A549 (cell line): Measurements from ENCODE around the gene ANTXR2. TPM values are rescaled to one million over a fixed set of nuclear protein-coding genes. Genes with fewer than 3 reads are reported as not detected.

Source experiments
- ATAC-seq, 2 experiments: fragments of 200-7000 bp in 1 of 2; fragments of >200 bp in 1 of 2; cut with Nextera tagmentation in 1 of 2; cut with Tn5 transposase in 1 of 2; 3 replicates each; pipeline versions ENCODE4 v1.8.0 to v1.9.1; 2018 to 2020; ENCODE audit warnings: mild to moderate bottlenecking in 1 of 2, moderate library complexity in 1 of 2
- CTCF ChIA-PET: fragments of 300-600 bp; sonication (Branson Sonifier 250); formaldehyde crosslinking; extraction: SDS; loops from one replicate; lab custom pipeline; 2021; ENCODE audit warnings: antibody characterized with exemption, inconsistent platforms; lab: Yijun Ruan, JAX
- POLR2A ChIA-PET: fragments of 350-600 bp; formaldehyde crosslinking; extraction: SDS; loops from one replicate; lab custom pipeline; 2021; ENCODE audit warnings: antibody characterized with exemption, inconsistent platforms; lab: Yijun Ruan, JAX
- DNase-seq, 2 experiments: peaks; one replicate each; pipeline versions ENCODE4 v3.0.0 to v3.0.0-alpha.2; 2011 to 2016; ENCODE audit warnings: low read depth in 1 of 2, low spot score in 1 of 2
- FAIRE-seq: peaks from 2 replicates; lab custom pipeline; 2011; peaks lifted over from hg19 to GRCh38; lab: Jason Lieb, UNC
- H3K27ac ChIP-seq, 2 experiments: fragments of >200 bp; sonication (Bioruptor Twin); formaldehyde crosslinking; 3 replicates each; pipeline ENCODE4 v1.5.1; 2016 to 2017
- H3K4me1 ChIP-seq: fragments of >200 bp; sonication (Bioruptor Twin); formaldehyde crosslinking; 3 replicates; pipeline ENCODE4 v1.6.1; 2016
- H3K4me2 ChIP-seq: fragments of >200 bp; sonication (Bioruptor Twin); formaldehyde crosslinking; 3 replicates; pipeline ENCODE4 v1.6.1; 2016
- H3K4me3 ChIP-seq: fragments of >200 bp; sonication (Bioruptor Twin); formaldehyde crosslinking; 3 replicates; pipeline ENCODE4 v1.5.1; 2016
- H3K9me3 ChIP-seq: fragments of >200 bp; sonication (Bioruptor Twin); formaldehyde crosslinking; 3 replicates; pipeline ENCODE4 v1.6.1; 2016
- CBX2 ChIP-seq: fragments of 200-600 bp; sonication (generic); IDR thresholded peaks from 2 replicates; pipeline ENCODE4 v1.6.1; 2016; ENCODE audit warnings: low read depth, mild to moderate bottlenecking, borderline replicate concordance
- CEBPB ChIP-seq, 2 experiments: fragments of >200 bp in 1 of 2; sonication (Bioruptor Twin) in 1 of 2; formaldehyde crosslinking in 1 of 2; IDR thresholded peaks; 2 replicates each; pipeline ENCODE4 v1.6.1; 2012 to 2016
- E2F6 ChIP-seq: IDR thresholded peaks from 2 replicates; pipeline ENCODE4 v1.6.1; 2012; ENCODE audit warnings: low read depth, borderline replicate concordance
- EHF ChIP-seq: fragments of 250-450 bp; sonication (Bioruptor Pico); IDR thresholded peaks from 2 replicates; pipeline ENCODE4 v1.5.0; 2020; ENCODE audit warnings: mild to moderate bottlenecking
- EHMT2 ChIP-seq: fragments of 200-600 bp; sonication (generic); IDR thresholded peaks from 2 replicates; pipeline ENCODE4 v1.6.1; 2016; ENCODE audit warnings: antibody characterized with exemption, low read depth, mild to moderate bottlenecking, moderate library complexity
- FOSB ChIP-seq: fragments of 250-450 bp; sonication (Bioruptor Pico); IDR thresholded peaks from 2 replicates; pipeline ENCODE4 v1.5.0; 2020; ENCODE audit warnings: mild to moderate bottlenecking, moderate library complexity
- GATA3 ChIP-seq: IDR thresholded peaks from 2 replicates; pipeline ENCODE4 v1.6.1; 2012; ENCODE audit warnings: borderline replicate concordance
- HOXB5 ChIP-seq: fragments of 250-450 bp; sonication (Bioruptor Pico); IDR thresholded peaks from 2 replicates; pipeline ENCODE4 v1.5.0; 2020; ENCODE audit warnings: mild to moderate bottlenecking, moderate library complexity
- JUNB ChIP-seq: fragments of >200 bp; sonication (Bioruptor Twin); formaldehyde crosslinking; IDR thresholded peaks from 2 replicates; pipeline ENCODE4 v1.6.1; 2016
- KDM5A ChIP-seq: fragments of 200-600 bp; sonication (generic); IDR thresholded peaks from 2 replicates; pipeline ENCODE4 v1.6.1; 2016; ENCODE audit warnings: antibody characterized with exemption, mild to moderate bottlenecking
- MYC ChIP-seq: IDR thresholded peaks from 2 replicates; pipeline ENCODE4 v1.6.1; 2012; ENCODE audit warnings: mild to moderate bottlenecking, inconsistent platforms, low read length, improper control_type of control experiment, borderline replicate concordance
- NFE2L2 ChIP-seq: fragments of 150-350 bp; conservative IDR thresholded peaks from 2 replicates; pipeline ENCODE4 v1.6.1; 2014; ENCODE audit warnings: low read length
- NPAS2 ChIP-seq: fragments of 250-450 bp; sonication (Bioruptor Pico); IDR thresholded peaks from 2 replicates; pipeline ENCODE4 v1.8.0; 2022; ENCODE audit warnings: mild to moderate bottlenecking, moderate library complexity, borderline replicate concordance
- PHF8 ChIP-seq: fragments of 200-600 bp; sonication (generic); IDR thresholded peaks from 2 replicates; pipeline ENCODE4 v1.6.1; 2016; ENCODE audit warnings: low read depth, mild to moderate bottlenecking, antibody characterized with exemption, moderate library complexity, borderline replicate concordance
- POLR2AphosphoS2 ChIP-seq: conservative IDR thresholded peaks from 2 replicates; pipeline ENCODE4 v1.6.1; 2012; ENCODE audit warnings: low read length, improper control_type of control experiment, inconsistent platforms
- RAD21 ChIP-seq, 2 experiments: fragments of >200 bp in 1 of 2; sonication (Bioruptor Twin) in 1 of 2; formaldehyde crosslinking in 1 of 2; IDR thresholded peaks in 1 of 2; conservative IDR thresholded peaks in 1 of 2; 2 replicates in 1 of 2; 3 replicates in 1 of 2; pipeline ENCODE4 v1.6.1; 2012 to 2018; ENCODE audit warnings: inconsistent platforms in 1 of 2
- REST ChIP-seq: fragments of 200-600 bp; sonication (generic); IDR thresholded peaks from 2 replicates; pipeline ENCODE4 v1.6.1; 2016; ENCODE audit warnings: antibody characterized with exemption, mild to moderate bottlenecking, moderate library complexity
- RNF2 ChIP-seq: fragments of 200-600 bp; sonication (generic); IDR thresholded peaks from 2 replicates; pipeline ENCODE4 v1.6.1; 2016; ENCODE audit warnings: low read depth, mild to moderate bottlenecking, antibody characterized with exemption, moderate library complexity, borderline replicate concordance
- SMC3 ChIP-seq: fragments of >200 bp; sonication (Bioruptor Twin); formaldehyde crosslinking; IDR thresholded peaks from 3 replicates; pipeline ENCODE4 v1.6.1; 2018; ENCODE audit warnings: inconsistent platforms
- SREBF2 ChIP-seq: fragments of 450-650 bp; IDR thresholded peaks from 2 replicates; pipeline ENCODE4 v1.6.1; 2014; ENCODE audit warnings: mild to moderate bottlenecking, moderate library complexity
- TP53 ChIP-seq: fragments of 250-450 bp; sonication (Bioruptor Pico); IDR thresholded peaks from 2 replicates; pipeline ENCODE4 v1.5.0; 2021; ENCODE audit warnings: mild to moderate bottlenecking, moderate library complexity
- ZC3H11A ChIP-seq: fragments of 450-650 bp; IDR thresholded peaks from 2 replicates; pipeline ENCODE4 v1.6.1; 2014; ENCODE audit warnings: antibody characterized with exemption, mild to moderate bottlenecking
- ZFP36 ChIP-seq: fragments of 450-650 bp; IDR thresholded peaks from 2 replicates; pipeline ENCODE4 v1.6.1; 2014; ENCODE audit warnings: borderline replicate concordance; ENCODE audit not compliant: partially characterized antibody
- ZNF302 ChIP-seq: fragments of 250-450 bp; sonication (Bioruptor Pico); IDR thresholded peaks from 2 replicates; pipeline ENCODE4 v1.9.0; 2021; ENCODE audit warnings: inconsistent platforms, mild to moderate bottlenecking, moderate library complexity
- WGBS: methylation state at CpG from one replicate; pipeline ENCODE4 v1.1.6; 2017; ENCODE audit errors: missing lambda C conversion rate; 5-methylcytosine and 5-hydroxymethylcytosine counted together
- polyA plus RNA-seq, 4 experiments: library from polyadenylated mRNA; depleted of rRNA in 3 of 4; stranded (reverse); fragments of >200 nt; fragmentation: RNase III in 1 of 4; extraction: RNeasy Plus Mini Kit Qiagen cat#74134 plus additional on column Dnase treatment in 1 of 4; gene quantifications; 2 replicates in 3 of 4; 3 replicates in 1 of 4; pipeline ENCODE4 v1.2.3, GENCODE V29; 2011 to 2017
- TF ChIP-seq, protein P1 (sequence below): fragments of >200 bp; sonication (Bioruptor Twin); formaldehyde crosslinking; IDR thresholded peaks from 3 replicates; pipeline ENCODE4 v1.6.1; 2016
- TF ChIP-seq, protein P2 (sequence below): fragments of >200 bp; sonication (Bioruptor Twin); formaldehyde crosslinking; IDR thresholded peaks from 2 replicates; pipeline ENCODE4 v1.6.1; 2016

The ANTXR2 gene
- polyA plus RNA-seq, 2 of the 4 experiments (the other 2 are of a cell fraction), result 2.3 to 3.0 TPM

- no peak overlapping the region for H3K4me3 ChIP-seq
- H3K4me1 ChIP-seq, result no peaks in the 10 kb centered on the region
- no peak for TF ChIP-seq CEBPB (IDR thresholded peaks at IDR 0.05)
- no peak for TF ChIP-seq E2F6
- TF ChIP-seq, protein P1, sequence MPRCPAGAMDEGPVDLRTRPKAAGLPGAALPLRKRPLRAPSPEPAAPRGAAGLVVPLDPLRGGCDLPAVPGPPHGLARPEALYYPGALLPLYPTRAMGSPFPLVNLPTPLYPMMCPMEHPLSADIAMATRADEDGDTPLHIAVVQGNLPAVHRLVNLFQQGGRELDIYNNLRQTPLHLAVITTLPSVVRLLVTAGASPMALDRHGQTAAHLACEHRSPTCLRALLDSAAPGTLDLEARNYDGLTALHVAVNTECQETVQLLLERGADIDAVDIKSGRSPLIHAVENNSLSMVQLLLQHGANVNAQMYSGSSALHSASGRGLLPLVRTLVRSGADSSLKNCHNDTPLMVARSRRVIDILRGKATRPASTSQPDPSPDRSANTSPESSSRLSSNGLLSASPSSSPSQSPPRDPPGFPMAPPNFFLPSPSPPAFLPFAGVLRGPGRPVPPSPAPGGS, result no peak
- no peak for TF ChIP-seq HOXB5
- TF ChIP-seq FOSB (CRISPR knock-in tag), result no peak
- TF ChIP-seq MYC, result no peak
- TF ChIP-seq ZFP36, result no peak
- TF ChIP-seq, protein P2, sequence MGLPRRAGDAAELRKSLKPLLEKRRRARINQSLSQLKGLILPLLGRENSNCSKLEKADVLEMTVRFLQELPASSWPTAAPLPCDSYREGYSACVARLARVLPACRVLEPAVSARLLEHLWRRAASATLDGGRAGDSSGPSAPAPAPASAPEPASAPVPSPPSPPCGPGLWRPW, result no peak
- no peak for TF ChIP-seq NPAS2 (CRISPR knock-in tag)
- no peak for TF ChIP-seq PHF8
- no peak for TF ChIP-seq ZNF302 (CRISPR knock-in tag)
- no peak for TF ChIP-seq SREBF2
- TF ChIP-seq, all 56 proteins: peak for 0
- peak in 1 of 2 experiments; percentile 4 for DNase-seq
- H3K4me2 ChIP-seq, result peak overlapping the region; percentile 10; the same call in 1 of the 3 replicates
- no peak for ATAC-seq
- FAIRE-seq, result no peak
- CTCF ChIA-PET, result no interaction called here
- no peak overlapping the region for H3K27ac ChIP-seq
- 10% methylated on average over 3 of the region's 4 CpGs for WGBS
- POLR2A ChIA-PET, result no interaction called here
- no peaks in the 10 kb centered on the region for H3K9me3 ChIP-seq
Observed at GRCh38 chr4:79852305-79852730, 220.7 kb downstream of the ANTXR2 start.

GRCh38 chr4:79851625-79852304, 221.3 kb downstream of the ANTXR2 start:
- H3K27ac ChIP-seq, result no peak overlapping the region
- no peak for TF ChIP-seq RAD21 (conservative IDR thresholded peaks at IDR 0.05 in 1 of 2, IDR thresholded peaks at IDR 0.05 in 1 of 2)
- TF ChIP-seq RNF2, result no peak
- no peak for TF ChIP-seq SMC3
- no peak for TF ChIP-seq EHF (CRISPR knock-in tag)
- no peak for TF ChIP-seq POLR2AphosphoS2
- TF ChIP-seq EHMT2, result no peak
- no peak for TF ChIP-seq HOXB5
- TF ChIP-seq KDM5A, result no peak
- TF ChIP-seq ZC3H11A, result no peak
- TF ChIP-seq CBX2, result no peak
- TF ChIP-seq TP53, result no peak
- no peak for TF ChIP-seq NFE2L2
- TF ChIP-seq JUNB, result no peak
- no peak for TF ChIP-seq REST
- no peak for TF ChIP-seq GATA3
- TF ChIP-seq, protein P2, result no peak
- 40% methylated on average over 1 of the region's 1 CpG for WGBS
- ATAC-seq (no peak), DNase-seq (no peak), FAIRE-seq (no peak)
- ChIA-PET CTCF (no interaction called here), POLR2A (no interaction called here)
- H3K4me3 ChIP-seq, result no peak overlapping the region
- H3K4me1 ChIP-seq, result no peaks in the 10 kb centered on the region
- peak overlapping the region; percentile 10; the same call in 1 of the 3 replicates for H3K4me2 ChIP-seq
- H3K9me3 ChIP-seq, result no peaks in the 10 kb centered on the region
